ENCODE results near the gene DNAH8. TPM values are rescaled to one million over a fixed set of nuclear protein-coding genes. Genes with fewer than 3 reads are reported as not detected.

DNAH8 gene
- total RNA-seq, 1 experiment from 2014 or later: not detected

DNA sequence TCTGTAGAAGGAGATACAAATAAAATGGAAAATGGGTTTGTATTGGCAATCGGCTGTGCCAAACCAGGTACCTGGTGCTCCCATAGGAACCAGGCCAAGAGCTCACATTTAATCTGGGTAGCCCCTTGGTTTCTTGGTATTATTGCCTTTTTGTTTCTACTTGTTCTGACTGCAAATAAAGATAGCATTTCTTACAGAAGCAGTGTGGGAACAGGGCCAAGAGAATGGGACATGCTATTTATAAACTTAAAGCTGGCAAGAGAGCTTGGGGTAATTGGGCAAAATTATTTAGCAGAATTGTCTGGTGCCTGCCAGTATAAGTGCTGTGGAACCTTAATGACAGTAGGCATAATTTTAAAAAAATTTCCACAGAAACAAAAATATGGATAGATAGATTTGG lies 219.9 kb downstream of the DNAH8 start:
- no peak overlapping the region for H3K4me2 ChIP-seq
- BruUV-seq (replicated peaks): no TSS peak
- ChIA-PET POLR2A (ENCODE audit: unreplicated experiment) (no interaction called here), CTCF (no interaction called here)
- H3K4me3 ChIP-seq: no peak overlapping the region
- no peaks in the 10 kb centered on the region for H3K9me3 ChIP-seq (ENCODE audit: insufficient read depth, low read depth)
- intact Hi-C loops (cut with micrococcal nuclease; ENCODE audit: unreplicated experiment): no loop called here
- 0 out of 2 replicates have a peak, but pooled peaks cover 4% of the 10 kb centered on the region for H3K27me3 ChIP-seq (ENCODE audit: insufficient read depth, low read depth)
- no peak overlapping the region for H2AFZ ChIP-seq
- no peak for DNase-seq
- H3F3A ChIP-seq (ENCODE audit: insufficient read depth, low read depth): no peaks in the 10 kb centered on the region
- no peaks in the 10 kb centered on the region for H3K79me2 ChIP-seq (ENCODE audit: low read depth)
- no peaks in the 10 kb centered on the region for H3K36me3 ChIP-seq (ENCODE audit: low read depth)
- H4K20me1 ChIP-seq (ENCODE audit: insufficient read depth): no peaks in the 10 kb centered on the region
- no peaks in the 10 kb centered on the region for H3K9me2 ChIP-seq (ENCODE audit: insufficient read depth)
- TF ChIP-seq, protein P1, sequence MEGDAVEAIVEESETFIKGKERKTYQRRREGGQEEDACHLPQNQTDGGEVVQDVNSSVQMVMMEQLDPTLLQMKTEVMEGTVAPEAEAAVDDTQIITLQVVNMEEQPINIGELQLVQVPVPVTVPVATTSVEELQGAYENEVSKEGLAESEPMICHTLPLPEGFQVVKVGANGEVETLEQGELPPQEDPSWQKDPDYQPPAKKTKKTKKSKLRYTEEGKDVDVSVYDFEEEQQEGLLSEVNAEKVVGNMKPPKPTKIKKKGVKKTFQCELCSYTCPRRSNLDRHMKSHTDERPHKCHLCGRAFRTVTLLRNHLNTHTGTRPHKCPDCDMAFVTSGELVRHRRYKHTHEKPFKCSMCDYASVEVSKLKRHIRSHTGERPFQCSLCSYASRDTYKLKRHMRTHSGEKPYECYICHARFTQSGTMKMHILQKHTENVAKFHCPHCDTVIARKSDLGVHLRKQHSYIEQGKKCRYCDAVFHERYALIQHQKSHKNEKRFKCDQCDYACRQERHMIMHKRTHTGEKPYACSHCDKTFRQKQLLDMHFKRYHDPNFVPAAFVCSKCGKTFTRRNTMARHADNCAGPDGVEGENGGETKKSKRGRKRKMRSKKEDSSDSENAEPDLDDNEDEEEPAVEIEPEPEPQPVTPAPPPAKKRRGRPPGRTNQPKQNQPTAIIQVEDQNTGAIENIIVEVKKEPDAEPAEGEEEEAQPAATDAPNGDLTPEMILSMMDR (conservative IDR thresholded peaks at IDR 0.05): no peak
- no peak for TF ChIP-seq EZH2 (IDR thresholded peaks at IDR 0.05; ENCODE audit: low read depth)
- H3K27ac ChIP-seq: no peak overlapping the region
- no peaks in the 10 kb centered on the region for H3K4me1 ChIP-seq (replicated peaks; ENCODE audit: insufficient read depth)

DNA sequence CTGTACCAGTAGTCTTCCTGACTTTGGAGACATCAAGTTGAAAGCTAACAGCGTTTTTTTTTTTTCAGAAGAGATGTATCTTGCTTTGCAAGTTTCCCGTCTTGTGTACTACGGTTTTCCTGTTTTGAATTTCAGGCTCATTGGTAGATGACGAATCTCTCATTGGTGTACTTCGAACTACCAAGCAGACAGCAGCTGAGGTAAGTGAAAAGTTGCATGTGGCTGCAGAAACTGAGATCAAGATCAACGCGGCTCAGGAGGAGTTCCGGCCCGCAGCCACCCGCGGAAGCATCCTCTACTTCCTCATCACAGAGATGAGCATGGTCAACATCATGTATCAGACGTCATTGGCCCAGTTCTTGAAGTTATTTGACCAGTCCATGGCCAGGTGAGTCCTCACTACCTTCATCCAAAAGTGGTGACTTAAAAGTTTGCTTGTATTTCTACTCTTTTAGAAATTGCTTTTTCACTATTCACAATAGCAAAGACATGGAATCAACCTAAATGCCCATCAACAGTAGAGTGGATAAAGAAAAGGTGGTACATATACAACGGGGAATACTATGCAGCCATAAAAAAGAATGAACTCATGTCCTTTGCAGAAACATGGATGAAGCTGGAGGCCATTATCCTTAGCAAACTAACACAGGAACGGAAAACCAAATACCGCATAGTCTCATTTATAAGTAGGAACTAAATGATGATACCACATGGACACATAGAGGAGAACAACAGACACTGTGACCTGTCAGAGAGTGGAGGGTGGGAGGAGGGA lies 222.9 kb downstream of the DNAH8 start:
- no peaks in the 10 kb centered on the region for H3K4me1 ChIP-seq (replicated peaks; ENCODE audit: insufficient read depth)
- peaks cover 20% of the 10 kb centered on the region for H3K27me3 ChIP-seq (ENCODE audit: insufficient read depth, low read depth)
- no peak overlapping the region for H3K27ac ChIP-seq
- intact Hi-C loops (cut with micrococcal nuclease; ENCODE audit: unreplicated experiment): no loop called here
- H3K79me2 ChIP-seq (ENCODE audit: low read depth): no peaks in the 10 kb centered on the region
- H3K4me2 ChIP-seq: no peak overlapping the region
- no peak for DNase-seq
- H2AFZ ChIP-seq: no peak overlapping the region
- no peak overlapping the region for H3K4me3 ChIP-seq
- H3F3A ChIP-seq (ENCODE audit: insufficient read depth, low read depth): no peaks in the 10 kb centered on the region
- no peaks in the 10 kb centered on the region for H3K36me3 ChIP-seq (ENCODE audit: low read depth)
- no peak for TF ChIP-seq EZH2 (IDR thresholded peaks at IDR 0.05; ENCODE audit: low read depth)
- TF ChIP-seq, protein P1 (conservative IDR thresholded peaks at IDR 0.05): no peak
- CTCF ChIA-PET: interaction anchor here (0.7 kb wide), 1 partner anchor 425 kb away, joined by 6 read pairs; no protein-coding TSS in a partner anchor
- H3K9me3 ChIP-seq (ENCODE audit: insufficient read depth, low read depth): no peaks in the 10 kb centered on the region
- POLR2A ChIA-PET (ENCODE audit: unreplicated experiment): no interaction called here
- H3K9me2 ChIP-seq (ENCODE audit: insufficient read depth): no peaks in the 10 kb centered on the region
- H4K20me1 ChIP-seq (ENCODE audit: insufficient read depth): no peaks in the 10 kb centered on the region
- no TSS peak for BruUV-seq (replicated peaks)

DNA sequence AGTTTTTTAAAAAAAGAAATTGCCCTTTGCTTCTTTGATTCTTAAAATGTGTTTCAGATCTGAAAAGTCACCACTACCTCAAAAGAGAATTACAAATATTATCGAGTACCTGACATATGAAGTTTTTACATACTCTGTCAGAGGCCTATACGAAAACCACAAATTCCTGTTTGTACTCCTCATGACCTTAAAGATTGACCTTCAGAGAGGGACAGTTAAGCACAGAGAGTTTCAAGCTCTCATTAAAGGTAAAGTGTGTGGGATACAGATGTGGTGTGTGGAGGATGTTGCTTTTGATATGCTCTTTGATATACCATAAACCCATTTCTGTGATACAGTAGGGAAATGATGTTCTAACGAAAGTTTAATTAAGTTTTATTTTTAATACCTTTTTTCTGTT lies 223.6 kb downstream of the DNAH8 start:
- BruUV-seq (replicated peaks): no TSS peak
- Histone ChIP-seq H3K36me3 (ENCODE audit: low read depth) (no peaks in the 10 kb centered on the region), H3K9me3 (ENCODE audit: insufficient read depth, low read depth) (no peaks in the 10 kb centered on the region), H3F3A (ENCODE audit: insufficient read depth, low read depth) (no peaks in the 10 kb centered on the region), H3K27me3 (ENCODE audit: insufficient read depth, low read depth) (peaks cover 25% of the 10 kb centered on the region), H4K20me1 (ENCODE audit: insufficient read depth) (no peaks in the 10 kb centered on the region), H3K9me2 (ENCODE audit: insufficient read depth) (no peaks in the 10 kb centered on the region), H3K4me3 (no peak overlapping the region), H2AFZ (no peak overlapping the region), H3K4me1 (replicated peaks; ENCODE audit: insufficient read depth) (no peaks in the 10 kb centered on the region), H3K27ac (no peak overlapping the region), H3K79me2 (ENCODE audit: low read depth) (no peaks in the 10 kb centered on the region), H3K4me2 (no peak overlapping the region)
- POLR2A ChIA-PET (ENCODE audit: unreplicated experiment): no interaction called here
- intact Hi-C loops (cut with micrococcal nuclease; ENCODE audit: unreplicated experiment): no loop called here
- CTCF ChIA-PET: no interaction called here
- DNase-seq: no peak
- TF ChIP-seq EZH2 (IDR thresholded peaks at IDR 0.05; ENCODE audit: low read depth): no peak
- TF ChIP-seq, protein P1 (conservative IDR thresholded peaks at IDR 0.05): no peak

All from PC-9 (cell line).